ENCODE data around the gene ZNF493.
A peak's percentile ranks its signal among the peaks of the same experiment; 100 is the strongest.

Gene ZNF493

DNA sequence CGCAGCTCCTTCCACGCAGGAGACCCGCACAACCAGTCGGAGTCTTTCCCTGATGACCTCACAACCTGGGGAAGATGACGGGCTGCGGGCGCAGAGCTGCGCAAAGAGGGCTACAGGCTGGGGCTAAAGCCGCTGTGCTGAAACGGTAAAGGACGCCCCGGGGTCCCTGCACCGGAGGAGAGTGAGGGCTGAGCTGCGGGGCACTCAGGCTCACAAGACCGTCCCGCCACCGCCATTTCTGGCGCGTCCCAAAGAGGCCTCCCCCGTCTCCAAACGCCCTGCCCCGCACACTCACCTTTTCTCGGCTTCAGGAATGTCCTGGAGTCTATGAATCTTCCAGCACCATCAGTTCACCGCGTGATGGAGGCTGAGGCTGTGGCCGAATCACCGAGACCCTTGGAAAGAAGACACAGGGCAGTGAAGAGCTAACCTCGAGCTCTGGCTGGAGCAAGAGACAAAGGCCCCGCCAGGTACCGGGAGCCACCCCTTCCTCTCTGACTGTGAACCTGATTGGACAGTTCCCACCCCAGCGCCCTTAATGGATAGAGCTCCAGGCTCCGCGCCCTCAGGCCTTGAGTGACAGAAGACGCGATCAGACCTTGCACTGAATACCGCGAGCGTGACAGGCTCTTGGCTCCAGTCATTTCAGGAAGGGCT lies 66.6 kb downstream of the ZNF493 start:
- DNase-seq, result peak; percentile 17

DNA sequence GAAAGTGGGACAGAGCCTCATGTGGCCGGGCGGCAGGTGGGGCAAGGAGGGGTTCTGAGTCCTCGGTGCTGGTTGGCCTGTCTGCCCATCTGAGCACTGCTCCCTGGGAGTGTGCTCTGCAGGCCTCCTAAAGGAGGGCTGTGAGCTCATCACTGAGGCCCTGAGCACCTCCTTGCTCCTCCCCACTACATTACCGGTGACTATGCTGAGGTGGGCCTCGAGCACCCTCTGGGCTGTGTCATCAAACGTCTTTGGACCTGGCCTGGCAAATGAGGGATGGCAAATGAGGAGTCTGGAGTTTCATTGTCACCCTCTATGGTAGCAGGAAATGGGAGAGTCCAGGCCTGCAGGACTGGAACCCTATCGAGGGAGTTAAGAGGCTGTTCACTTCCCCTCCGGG lies 69.7 kb downstream of the ZNF493 start:
- DNase-seq, result no peak

DNA sequence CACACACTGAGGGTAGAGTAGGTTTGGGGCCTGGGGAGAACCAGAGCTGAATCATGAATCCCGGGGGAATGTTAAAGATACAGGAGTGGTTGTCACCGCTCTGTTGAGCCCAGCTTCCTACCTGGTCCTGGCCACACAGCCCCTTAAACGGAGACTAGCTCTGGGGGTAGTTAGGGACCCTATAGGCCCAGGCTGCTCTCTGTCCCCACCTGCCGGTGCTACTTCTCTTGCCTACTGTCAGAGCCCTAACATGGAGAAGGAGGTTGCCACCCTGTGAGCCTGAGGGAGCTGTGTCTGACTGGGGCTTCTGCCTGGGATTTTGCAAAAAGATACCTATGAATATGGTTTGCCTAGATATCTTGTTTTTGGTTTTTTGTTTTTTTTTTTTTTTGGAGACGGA lies 71.9 kb downstream of the ZNF493 start:
- DNase-seq, result no peak

DNA sequence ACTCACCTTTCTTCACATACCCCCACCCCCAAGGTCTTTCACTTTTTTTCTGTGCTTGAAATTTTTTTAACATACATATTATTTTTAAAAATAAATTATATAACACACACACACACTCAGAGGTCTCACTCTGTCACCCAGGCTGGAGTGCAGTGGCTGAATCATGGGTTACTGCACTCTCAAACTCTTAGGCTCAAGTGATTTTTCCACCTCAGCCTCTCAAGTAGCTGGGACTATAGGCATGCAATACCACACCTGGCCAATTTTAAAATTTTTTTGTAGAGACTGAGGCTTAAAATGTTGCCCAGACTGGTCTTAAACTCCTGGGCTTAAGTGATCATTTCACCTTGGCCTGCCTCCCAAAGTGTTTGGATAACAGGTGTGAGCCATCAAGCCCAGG lies 75.6 kb downstream of the ZNF493 start:
- no peak for DNase-seq

DNA sequence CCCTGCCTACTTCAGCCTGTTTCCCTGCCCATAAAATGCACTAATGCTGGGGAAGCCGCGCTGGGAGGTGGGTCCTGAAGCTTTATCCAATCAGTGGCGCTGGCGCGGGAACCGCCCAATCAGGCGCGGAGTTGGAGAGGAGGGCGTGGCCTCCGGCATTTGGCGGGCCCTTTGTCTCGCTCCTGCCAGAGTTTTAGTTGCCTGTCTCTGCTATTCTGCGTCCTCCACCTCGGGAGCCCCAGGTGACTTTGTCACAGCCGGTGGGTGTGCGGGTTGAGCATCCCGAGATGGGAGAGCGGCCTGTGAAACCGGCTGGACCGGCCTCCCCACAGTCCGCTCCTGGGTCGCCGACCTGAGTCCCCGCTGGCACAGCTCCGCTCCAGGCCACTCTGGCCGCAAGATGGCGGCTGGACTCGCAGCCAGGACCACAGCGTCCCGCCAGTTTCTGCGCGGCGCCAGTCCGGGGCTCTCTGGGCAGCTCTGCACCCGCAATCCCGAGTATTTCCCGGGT lies 77.8 kb downstream of the ZNF493 start:
- peak; percentile 24 for DNase-seq

Data from T1000 (cell line).